ENCODE data around the gene LCN12.

LCN12 gene

GRCh38 chr9:136937186-136938001 is 14.7 kb upstream of the LCN12 start:
- no peak for DNase-seq (ENCODE audit: low read depth)
- TF ChIP-seq, protein P1, sequence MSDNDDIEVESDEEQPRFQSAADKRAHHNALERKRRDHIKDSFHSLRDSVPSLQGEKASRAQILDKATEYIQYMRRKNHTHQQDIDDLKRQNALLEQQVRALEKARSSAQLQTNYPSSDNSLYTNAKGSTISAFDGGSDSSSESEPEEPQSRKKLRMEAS (IDR thresholded peaks at IDR 0.05; ENCODE audit: low read depth, low read length) = no peak
- TF ChIP-seq, protein P2, sequence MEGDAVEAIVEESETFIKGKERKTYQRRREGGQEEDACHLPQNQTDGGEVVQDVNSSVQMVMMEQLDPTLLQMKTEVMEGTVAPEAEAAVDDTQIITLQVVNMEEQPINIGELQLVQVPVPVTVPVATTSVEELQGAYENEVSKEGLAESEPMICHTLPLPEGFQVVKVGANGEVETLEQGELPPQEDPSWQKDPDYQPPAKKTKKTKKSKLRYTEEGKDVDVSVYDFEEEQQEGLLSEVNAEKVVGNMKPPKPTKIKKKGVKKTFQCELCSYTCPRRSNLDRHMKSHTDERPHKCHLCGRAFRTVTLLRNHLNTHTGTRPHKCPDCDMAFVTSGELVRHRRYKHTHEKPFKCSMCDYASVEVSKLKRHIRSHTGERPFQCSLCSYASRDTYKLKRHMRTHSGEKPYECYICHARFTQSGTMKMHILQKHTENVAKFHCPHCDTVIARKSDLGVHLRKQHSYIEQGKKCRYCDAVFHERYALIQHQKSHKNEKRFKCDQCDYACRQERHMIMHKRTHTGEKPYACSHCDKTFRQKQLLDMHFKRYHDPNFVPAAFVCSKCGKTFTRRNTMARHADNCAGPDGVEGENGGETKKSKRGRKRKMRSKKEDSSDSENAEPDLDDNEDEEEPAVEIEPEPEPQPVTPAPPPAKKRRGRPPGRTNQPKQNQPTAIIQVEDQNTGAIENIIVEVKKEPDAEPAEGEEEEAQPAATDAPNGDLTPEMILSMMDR (IDR thresholded peaks at IDR 0.05; ENCODE audit: low read depth, low read length) = no peak
- no peak for TF ChIP-seq POLR2A (IDR thresholded peaks at IDR 0.05; ENCODE audit: extremely low read depth, insufficient read length)
- no peak overlapping the region for H3K4me3 ChIP-seq (ENCODE audit: low read depth, low read length)

DNA sequence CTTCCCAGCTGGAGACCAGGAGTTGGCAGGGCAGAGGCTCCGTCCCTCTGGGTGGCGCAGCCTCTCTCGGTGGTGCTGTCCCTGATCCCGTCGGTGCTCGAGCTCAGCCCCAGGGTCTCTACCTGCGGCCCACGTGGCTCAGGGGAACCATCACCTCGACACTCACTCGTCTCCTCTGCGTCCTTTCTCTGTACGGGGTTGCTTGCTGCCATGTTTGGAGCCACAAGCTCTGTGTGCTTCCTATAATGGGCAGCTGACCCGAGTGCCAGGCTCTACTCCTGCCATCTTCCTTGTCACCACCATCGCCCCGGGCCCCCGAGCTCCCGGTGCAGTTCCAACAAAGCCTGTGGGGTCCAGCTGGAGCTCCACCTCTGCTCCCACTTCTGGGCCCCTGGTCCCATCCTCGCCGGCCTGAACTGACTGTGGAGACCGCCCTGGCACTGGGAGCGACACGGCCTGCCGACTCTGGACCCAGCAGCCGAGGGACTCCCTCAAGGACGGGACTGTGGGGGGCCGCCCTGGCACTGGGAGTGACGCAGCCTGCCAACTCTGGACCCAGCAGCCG is 12.6 kb upstream of the LCN12 start:
- DNase-seq (ENCODE audit: low read depth) = no peak
- TF ChIP-seq POLR2A (IDR thresholded peaks at IDR 0.05; ENCODE audit: extremely low read depth, insufficient read length) = no peak
- TF ChIP-seq, protein P1 (IDR thresholded peaks at IDR 0.05; ENCODE audit: low read depth, low read length) = no peak
- TF ChIP-seq, protein P2 (IDR thresholded peaks at IDR 0.05; ENCODE audit: low read depth, low read length) = no peak

GRCh38 chr9:136939996-136940525 is 12.0 kb upstream of the LCN12 start:
- TF ChIP-seq, protein P1 (IDR thresholded peaks at IDR 0.05; ENCODE audit: low read depth, low read length) = no peak
- TF ChIP-seq POLR2A (IDR thresholded peaks at IDR 0.05; ENCODE audit: extremely low read depth, insufficient read length) = no peak
- no peak overlapping the region for H3K4me3 ChIP-seq (ENCODE audit: low read depth, low read length)
- DNase-seq (ENCODE audit: low read depth) = no peak

More for the DNA sequence above, 12.6 kb upstream of the LCN12 start:
- no peak overlapping the region for H3K4me3 ChIP-seq (ENCODE audit: low read depth, low read length)

DNA sequence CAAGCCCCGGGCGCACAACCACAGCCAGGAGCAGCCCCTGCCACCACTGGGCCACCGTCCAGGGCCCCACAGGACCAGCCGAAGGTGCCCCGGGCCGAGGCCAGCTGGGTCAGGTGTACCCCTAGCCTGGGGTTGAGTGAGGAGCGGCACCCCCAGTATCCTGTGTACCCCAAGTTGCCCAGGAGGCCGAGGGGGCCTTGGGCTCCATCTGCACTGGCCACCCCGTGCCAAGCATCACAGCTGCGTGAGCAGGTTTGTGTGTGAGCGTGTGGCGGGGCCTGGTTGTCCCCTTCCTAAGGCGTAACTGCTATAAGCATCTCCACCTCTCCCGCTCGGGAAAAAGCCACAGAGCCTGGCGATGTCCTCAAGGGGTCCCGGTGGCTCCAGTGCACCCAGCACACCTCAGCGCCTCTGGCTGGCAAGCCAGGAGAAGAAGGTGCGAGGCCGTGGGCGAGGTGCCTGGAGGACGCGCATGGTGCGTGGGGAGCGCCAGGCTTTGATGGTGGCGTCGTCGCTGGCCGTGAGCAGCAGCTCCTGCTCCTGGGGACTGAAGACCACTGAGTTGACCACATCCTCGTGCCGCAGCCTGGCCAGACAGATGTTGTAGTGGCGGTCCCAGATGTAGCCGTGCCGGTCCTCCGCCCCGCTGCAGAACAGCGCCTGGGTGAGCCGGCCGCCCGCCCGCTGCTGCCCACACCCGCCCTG is 11.4 kb upstream of the LCN12 start:
- no peak for DNase-seq (ENCODE audit: low read depth)
- no peak overlapping the region for H3K4me3 ChIP-seq (ENCODE audit: low read depth, low read length)
- TF ChIP-seq MYC (IDR thresholded peaks at IDR 0.05; ENCODE audit: low read depth, low read length) = no peak
- no peak for TF ChIP-seq POLR2A (IDR thresholded peaks at IDR 0.05; ENCODE audit: extremely low read depth, insufficient read length)
- TF ChIP-seq, protein P2 (IDR thresholded peaks at IDR 0.05; ENCODE audit: low read depth, low read length) = no peak
- TF ChIP-seq, protein P1 (IDR thresholded peaks at IDR 0.05; ENCODE audit: low read depth, low read length) = no peak

DNA sequence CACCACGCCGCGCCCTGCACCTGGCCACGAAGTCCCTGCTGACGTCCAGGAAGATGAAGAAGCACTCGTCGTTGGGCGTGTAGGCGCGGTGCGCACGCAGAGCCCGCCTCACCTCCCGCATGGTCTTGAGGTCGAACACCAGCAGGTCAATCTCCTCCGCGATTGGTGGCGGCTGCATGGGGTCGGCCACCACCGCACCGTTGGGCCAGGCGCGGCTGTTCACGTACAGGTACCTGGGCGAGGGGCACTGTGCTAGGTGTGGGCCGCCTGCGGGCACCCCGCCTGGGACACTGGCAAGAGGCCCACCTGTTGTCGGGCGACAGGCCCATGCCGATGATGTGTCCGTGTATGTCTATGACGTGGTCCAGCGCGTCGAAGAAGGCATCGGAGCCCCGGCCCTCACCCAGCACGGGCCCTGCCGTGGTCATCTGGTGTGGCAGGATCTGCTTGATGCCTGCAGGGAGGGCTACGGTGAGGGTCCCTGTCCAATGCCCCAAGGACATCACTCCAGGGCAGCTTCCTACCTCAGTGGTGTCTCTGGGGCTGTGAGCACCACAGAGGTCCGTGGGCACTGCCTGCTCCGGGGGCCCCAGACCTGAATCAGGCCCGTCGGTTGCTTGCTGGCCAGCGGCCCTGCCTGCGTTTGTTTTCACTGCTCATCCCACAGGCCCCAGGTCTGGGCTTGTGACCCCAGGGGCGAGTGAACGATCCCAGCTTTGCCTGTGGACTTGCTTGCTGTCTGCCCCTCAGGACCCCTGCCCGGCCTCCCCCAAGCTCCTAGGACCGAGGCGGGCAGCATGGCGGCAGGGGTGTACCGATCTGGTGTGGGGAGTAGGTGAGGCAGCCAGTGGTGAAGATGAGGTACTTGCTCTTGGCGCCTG is 10.6 kb upstream of the LCN12 start:
- no peak for DNase-seq (ENCODE audit: low read depth)
- H3K4me3 ChIP-seq (ENCODE audit: low read depth, low read length) = no peak overlapping the region
- TF ChIP-seq, protein P1 (IDR thresholded peaks at IDR 0.05; ENCODE audit: low read depth, low read length) = no peak
- TF ChIP-seq, protein P2 (IDR thresholded peaks at IDR 0.05; ENCODE audit: low read depth, low read length) = no peak
- no peak for TF ChIP-seq MYC (IDR thresholded peaks at IDR 0.05; ENCODE audit: low read depth, low read length)
- TF ChIP-seq POLR2A (IDR thresholded peaks at IDR 0.05; ENCODE audit: extremely low read depth, insufficient read length) = no peak

All from NB4 (cell line).